Neural cell (in vitro differentiated cells): ENCODE results near the gene ENC1. TPM values are rescaled to one million over a fixed set of nuclear protein-coding genes. Genes with fewer than 3 reads are reported as not detected.

Experiments
- H2AFZ ChIP-seq: fragments of 200-600, 300-800 bp; sonication (generic), shearing (Covaris generic); 2 replicates; pipeline ENCODE4 v1.6.0; 2014; ENCODE audit warnings: low read depth, mild to moderate bottlenecking, antibody characterized with exemption, low read length, moderate library complexity
- H3F3A ChIP-seq: fragments of 200-600 bp; shearing (Covaris generic); 2 replicates; pipeline ENCODE4 v1.6.1; 2016; ENCODE audit warnings: mild to moderate bottlenecking, moderate library complexity, mixed read lengths, antibody characterized with exemption, low read length; ENCODE audit not compliant: insufficient read depth, poor library complexity, severe bottlenecking
- H3K27ac ChIP-seq: fragments of 200-600, 300-800 bp; sonication (generic), shearing (Covaris generic); 2 replicates; pipeline ENCODE4 v1.5.1; 2014; ENCODE audit warnings: mild to moderate bottlenecking, low read length, moderate library complexity
- H3K27me3 ChIP-seq: fragments of 300-800, 200-600 bp; sonication (generic), shearing (Covaris generic); 2 replicates; pipeline ENCODE4 v1.6.0; 2014; ENCODE audit warnings: mild to moderate bottlenecking, low read depth, low read length, moderate library complexity; ENCODE audit not compliant: insufficient read depth
- H3K36me3 ChIP-seq: fragments of 300-800, 200-600 bp; sonication (generic), shearing (Covaris generic); 2 replicates; pipeline ENCODE4 v1.5.1; 2014; ENCODE audit warnings: mild to moderate bottlenecking, antibody characterized with exemption, low read length, moderate library complexity; ENCODE audit not compliant: insufficient read depth
- H3K4me2 ChIP-seq: fragments of 300-800, 200-600 bp; sonication (generic), shearing (Covaris generic); 2 replicates; pipeline ENCODE4 v1.6.0; 2014; ENCODE audit warnings: mild to moderate bottlenecking, low read length
- H3K4me3 ChIP-seq: fragments of 300-800, 200-600 bp; sonication (generic), shearing (Covaris generic); 2 replicates; pipeline ENCODE4 v1.5.1; 2014; ENCODE audit warnings: mild to moderate bottlenecking, low read length, moderate library complexity
- H3K79me2 ChIP-seq: fragments of 200-600 bp; shearing (Covaris generic); replicated peaks from 2 replicates; pipeline ENCODE4 v1.6.0; 2014; ENCODE audit warnings: mild to moderate bottlenecking, low read length, moderate library complexity; ENCODE audit not compliant: insufficient read depth
- H3K9ac ChIP-seq: fragments of 300-800, 200-600 bp; sonication (generic), shearing (Covaris generic); 2 replicates; pipeline ENCODE4 v1.6.1; 2016; ENCODE audit warnings: mild to moderate bottlenecking, low read length, mixed read lengths
- H3K9me2 ChIP-seq: fragments of 200-600 bp; shearing (Covaris generic); 2 replicates; pipeline ENCODE4 v1.6.1; 2016; ENCODE audit warnings: mild to moderate bottlenecking, low read length, mixed read lengths; ENCODE audit not compliant: insufficient read depth
- H3K9me3 ChIP-seq: fragments of 200-600, 300-800 bp; sonication (generic), shearing (Covaris generic); 2 replicates; pipeline ENCODE4 v1.6.1; 2016; ENCODE audit warnings: mild to moderate bottlenecking, mixed run types, low read length, moderate library complexity, mixed read lengths
- H4K20me1 ChIP-seq: fragments of 200-600 bp; shearing (Covaris generic); 2 replicates; pipeline ENCODE4 v1.6.1; 2016; ENCODE audit warnings: mild to moderate bottlenecking, mixed run types; ENCODE audit not compliant: insufficient read depth
- CTCF ChIP-seq: fragments of 450-650 bp; IDR thresholded peaks from 2 replicates; pipeline ENCODE4 v1.5.1; 2014; ENCODE audit warnings: antibody characterized with exemption, mild to moderate bottlenecking, moderate library complexity; ENCODE audit not compliant: poor library complexity, severe bottlenecking
- EP300 ChIP-seq: fragments of 450-650 bp; conservative IDR thresholded peaks from 2 replicates; pipeline ENCODE4 v1.6.1; 2014; ENCODE audit warnings: antibody characterized with exemption, mild to moderate bottlenecking, moderate library complexity; ENCODE audit not compliant: poor library complexity, severe bottlenecking
- EZH2 ChIP-seq: fragments of 200-600, 300-800 bp; shearing (Covaris generic), sonication (generic); IDR thresholded peaks from 2 replicates; pipeline ENCODE4 v1.6.1; 2014; ENCODE audit warnings: antibody characterized with exemption, low read length, borderline replicate concordance, mild to moderate bottlenecking; ENCODE audit not compliant: insufficient read depth, poor library complexity, severe bottlenecking
- MXI1 ChIP-seq: fragments of 450-650 bp; conservative IDR thresholded peaks from 2 replicates; pipeline ENCODE4 v1.6.1; 2014; ENCODE audit warnings: antibody characterized with exemption, mild to moderate bottlenecking; ENCODE audit not compliant: poor library complexity, severe bottlenecking
- POLR2AphosphoS5 ChIP-seq: IDR thresholded peaks from 2 replicates; pipeline ENCODE4 v1.6.1; 2012
- RAD21 ChIP-seq: fragments of 450-650 bp; conservative IDR thresholded peaks from 2 replicates; pipeline ENCODE4 v1.6.1; 2014; ENCODE audit warnings: antibody characterized with exemption, mild to moderate bottlenecking, moderate library complexity
- REST ChIP-seq: IDR thresholded peaks from 2 replicates; pipeline ENCODE4 v1.6.1; 2012; ENCODE audit warnings: borderline replicate concordance
- SMC3 ChIP-seq: fragments of 450-650 bp; conservative IDR thresholded peaks from 2 replicates; pipeline ENCODE4 v1.6.1; 2014; ENCODE audit warnings: antibody characterized with exemption, mild to moderate bottlenecking, moderate library complexity; ENCODE audit not compliant: poor library complexity
- TAF1 ChIP-seq: IDR thresholded peaks from 2 replicates; pipeline ENCODE4 v1.6.1; 2012; ENCODE audit warnings: low read depth
- polyA plus RNA-seq: library from polyadenylated mRNA; depleted of rRNA; stranded (reverse); fragments of >200 nt; gene quantifications from 2 replicates; pipeline ENCODE4 v1.2.3, GENCODE V29; 2014

Gene ENC1
- polyA plus RNA-seq, 1 donor from 2014 or later: 449 TPM

- TF ChIP-seq CTCF (no peak), POLR2AphosphoS5 (no peak), MXI1 (no peak)
These were observed 41.4 kb downstream of the ENC1 start (continued) for GRCh38 chr5:74599148-74599547.

GRCh38 chr5:74598731-74599130 is 41.8 kb downstream of the ENC1 start:
- Histone ChIP-seq H3F3A (no peaks in the 10 kb centered on the region), H3K79me2 (no peaks in the 10 kb centered on the region), H3K9me3 (no peaks in the 10 kb centered on the region), H4K20me1 (no peaks in the 10 kb centered on the region), H3K36me3 (no peaks in the 10 kb centered on the region), H3K27me3 (no peaks in the 10 kb centered on the region), H3K27ac (no peak overlapping the region), H3K9me2 (no peaks in the 10 kb centered on the region), H3K4me2 (no peak overlapping the region), H3K4me3 (no peak overlapping the region), H2AFZ (no peak overlapping the region), H3K9ac (no peak overlapping the region)
- TF ChIP-seq TAF1 (no peak), EZH2 (no peak), EP300 (no peak), CTCF (no peak), REST (no peak), SMC3 (no peak), RAD21 (no peak), POLR2AphosphoS5 (no peak), MXI1 (no peak)

GRCh38 chr5:74596927-74597326 is 43.6 kb downstream of the ENC1 start:
- no peaks in the 10 kb centered on the region for H3K9me2 ChIP-seq
- H2AFZ ChIP-seq: no peak overlapping the region

More at GRCh38 chr5:74596927-74597326, 43.6 kb downstream of the ENC1 start:
- no peak overlapping the region for H3K4me2 ChIP-seq
- no peaks in the 10 kb centered on the region for H4K20me1 ChIP-seq
- no peaks in the 10 kb centered on the region for H3K36me3 ChIP-seq
- H3F3A ChIP-seq: no peaks in the 10 kb centered on the region
- H3K4me3 ChIP-seq: no peak overlapping the region
- no peaks in the 10 kb centered on the region for H3K9me3 ChIP-seq
- H3K27me3 ChIP-seq: no peaks in the 10 kb centered on the region
- no peak overlapping the region for H3K27ac ChIP-seq
- no peak overlapping the region for H3K9ac ChIP-seq
- TF ChIP-seq EZH2 (no peak), POLR2AphosphoS5 (no peak), CTCF (no peak), SMC3 (no peak), TAF1 (no peak), RAD21 (no peak), EP300 (no peak), MXI1 (no peak), REST (no peak)
- no peaks in the 10 kb centered on the region for H3K79me2 ChIP-seq
